Adrenal gland (tissue), 12 donors: ENCODE results near the gene SBNO2. TPM values are rescaled to one million over a fixed set of nuclear protein-coding genes. Genes with fewer than 3 reads are reported as not detected.
A peak's percentile ranks its signal among the peaks of the same experiment; 100 is the strongest.
"Not testable (repeated sequence)": the region's sequence is repeated elsewhere in the genome, so short reads cannot be mapped to it uniquely, and the experiment has no call there.

Experiments
- DNase-seq, 7 donors: peaks; one replicate each; pipeline ENCODE4 v3.0.0-alpha.2; 2019 to 2020
- H3K27ac ChIP-seq, 5 donors: fragments of 200-600 bp; sonication (generic) in 4 of 5; 1 replicate in 3 of 5; 2 replicates in 2 of 5; pipeline versions ENCODE4 v1.5.1 to v1.8.0; 2016 to 2020; ENCODE audit warnings: mild to moderate bottlenecking in 1 of 5
- H3K27me3 ChIP-seq: fragments of 200-600 bp; 2 replicates; pipeline ENCODE4 v1.8.0; 2021
- H3K36me3 ChIP-seq, 2 donors: fragments of 200-600 bp; replicated peaks in 1 of 2; 1 replicate in 1 of 2; 2 replicates in 1 of 2; pipeline versions ENCODE4 v1.5.1 to v1.8.0; 2018 to 2022
- H3K4me1 ChIP-seq, 2 donors: fragments of 200-600 bp; replicated peaks in 1 of 2; 1 replicate in 1 of 2; 2 replicates in 1 of 2; pipeline versions ENCODE4 v1.5.1 to v1.8.0; 2018 to 2021
- H3K4me3 ChIP-seq, 4 donors: fragments of 200-600 bp; sonication (generic) in 3 of 4; one replicate each; pipeline ENCODE4 v1.5.1; 2016 to 2018
- H3K9me3 ChIP-seq, 3 donors: fragments of 200-600 bp; sonication (generic) in 1 of 3; replicated peaks in 1 of 3; 1 replicate in 2 of 3; 2 replicates in 1 of 3; pipeline versions ENCODE4 v1.5.1 to v1.8.0; 2016 to 2021
- CTCF ChIP-seq, 6 experiments: fragments of 450-650 bp in 4 of 6; fragments of 200-600 bp in 2 of 6; sonication (generic) in 1 of 6; IDR thresholded peaks; 1 replicate in 5 of 6; 2 replicates in 1 of 6; pipeline versions ENCODE4 v1.5.1 to v1.8.0; 2016 to 2021; ENCODE audit warnings: antibody characterized with exemption in 6 of 6, mild to moderate bottlenecking in 2 of 6, moderate library complexity in 1 of 6
- POLR2A ChIP-seq, 2 donors: fragments of 450-650 bp; IDR thresholded peaks; one replicate each; pipeline ENCODE4 v1.6.1; 2017; ENCODE audit warnings: antibody characterized with exemption in 2 of 2, mild to moderate bottlenecking in 2 of 2, moderate library complexity in 1 of 2
- WGBS, 4 donors: extraction: QIAGEN DNeasy Blood & Tissue Kit in 2 of 4; methylation state at CpG; one replicate each; pipeline versions ENCODE4 v1.1.5 to v1.1.7; 2013 to 2017; 5-methylcytosine and 5-hydroxymethylcytosine counted together
- intact Hi-C, 2 donors: fragments of 100-400 bp; cut with DNase I; formaldehyde crosslinking; loops; one replicate each; pipeline versions ENCODE4 v1.14.1 to v1.15.0; 2022 to 2023
- polyA plus RNA-seq, 3 donors: library from polyadenylated mRNA; stranded (reverse); fragments of 200-250 nt in 2 of 3; fragments of 350-450 nt in 1 of 3; fragmentation: Illumina TruSeq in 1 of 3; extraction: RNeasy Lipid Tissue Mini Kit (QIAGEN cat#74804) in 1 of 3; gene quantifications; one replicate each; pipeline ENCODE4 v1.2.3, GENCODE V29; 2013 to 2014
- total RNA-seq, 9 donors: library from RNA; depleted of rRNA in 4 of 9; stranded (reverse); fragments of >200 nt in 4 of 9; fragments of 120-200 nt in 1 of 9; fragmentation: NEBNext Ultra II Directional in 1 of 9; extraction: Animal tissue kit (Norgen Biotek cat#: 25700) in 1 of 9; gene quantifications; one replicate each; pipeline versions ENCODE4 v1.1.0 to v1.2.4, GENCODE V29; 2013 to 2023
- donor health status: healthy with polysubstance abuse.
- donor health status: Bipolar disorder and iron deficiency.
- donor health status: DM: yes; HTN: yes; CAD: no.
- donor health status: DM: no; HTN: no; CAD: no.
- donor health status: DM: no; HTN: no; CAD: no.
- donor health status: DM: yes; HTN: yes; CAD: no.

SBNO2 gene
- total and polyA plus RNA-seq, 12 donors, result 13.6 to 176 (median 74.7) TPM

GRCh38 chr19:1131718-1132551, 42.1 kb downstream of the SBNO2 start:
- H3K27ac ChIP-seq, result peak overlapping the region; percentile 86 to 99 (median 91)
- peaks cover 34 to 65% of the 10 kb centered on the region in 2 donors for H3K4me1 ChIP-seq
- H3K27me3 ChIP-seq, result no peaks in the 10 kb centered on the region
- no peaks in the 10 kb centered on the region for H3K9me3 ChIP-seq
- H3K36me3 ChIP-seq, result peaks cover 0 to 23% of the 10 kb centered on the region in 2 donors
- WGBS, 4 donors, result 35 to 63% (median 45%) methylated on average over 8 to 64 of the region's 64 CpGs
- TF ChIP-seq POLR2A (IDR thresholded peaks at IDR 0.05) (peak; percentile 20 to 60), CTCF (IDR thresholded peaks at IDR 0.05) (peak in 2 of 6 experiments; percentile 11 to 36)
- DNase-seq, result peak; percentile 69 to 93 (median 91)
- H3K4me3 ChIP-seq, result peak overlapping the region in 3 of 4 donors; percentile 26 to 69 (median 53)
- intact Hi-C loops, result no loop called here

- H3K9me3 ChIP-seq, result no peaks in the 10 kb centered on the region
- H3K27me3 ChIP-seq, result no peaks in the 10 kb centered on the region
- intact Hi-C loops, result no loop called here
- peak overlapping the region; percentile 86 to 99 (median 91) for H3K27ac ChIP-seq
- 64 to 87% (median 69%) methylated on average over 11 to 22 of the region's 22 CpGs for WGBS, 4 donors
- peak overlapping the region in 3 of 4 donors; percentile 26 to 69 (median 53) for H3K4me3 ChIP-seq
- H3K36me3 ChIP-seq, result peaks cover 0 to 32% of the 10 kb centered on the region in 2 donors
- no peak for DNase-seq
- no peak for TF ChIP-seq CTCF (IDR thresholded peaks at IDR 0.05)
- TF ChIP-seq POLR2A (IDR thresholded peaks at IDR 0.05), result no peak
- H3K4me1 ChIP-seq, result peaks cover 33 to 66% of the 10 kb centered on the region in 2 donors
These were observed 43.0 kb downstream of the SBNO2 start for GRCh38 chr19:1130771-1131717.

- no peak for TF ChIP-seq CTCF (IDR thresholded peaks at IDR 0.05)
- no peak for DNase-seq
- peak overlapping the region in 3 of 5 donors; percentile 22 to 99 (median 41) for H3K27ac ChIP-seq
- no peaks in the 10 kb centered on the region for H3K9me3 ChIP-seq
- H3K27me3 ChIP-seq, result no peaks in the 10 kb centered on the region
- H3K36me3 ChIP-seq, result peaks cover 0 to 44% of the 10 kb centered on the region in 2 donors
- peaks cover 30 to 56% of the 10 kb centered on the region in 2 donors for H3K4me1 ChIP-seq
- intact Hi-C loops, result loop anchor here in 1 of 2 donors (5.0 kb wide), 1 partner anchor 43 kb away; the partner anchor contains the start of gene SBNO2
- WGBS, 4 donors, result 51 to 84% (median 82%) methylated on average over 9 to 18 of the region's 18 CpGs
- H3K4me3 ChIP-seq, result no peak overlapping the region
These were observed 44.5 kb downstream of the SBNO2 start for GRCh38 chr19:1129535-1129934.

- H3K4me3 ChIP-seq, DNase-seq, H3K27me3 ChIP-seq, H3K9me3 ChIP-seq: not testable (repeated sequence)
- WGBS, 4 donors, result 79 to 95% (median 91%) methylated on average over 4 to 7 of the region's 7 CpGs
- peak overlapping the region in 3 of 5 donors; percentile 22 to 99 (median 41) for H3K27ac ChIP-seq
- H3K4me1 ChIP-seq, result peaks cover 30 to 53% of the 10 kb centered on the region in 2 donors
- intact Hi-C loops, result loop anchor here in 1 of 2 donors (5.0 kb wide), 1 partner anchor 43 kb away; the partner anchor contains the start of gene SBNO2
- H3K36me3 ChIP-seq, result peaks cover 0 to 49% of the 10 kb centered on the region in 2 donors
These were observed 45.0 kb downstream of the SBNO2 start for GRCh38 chr19:1129084-1129483.
